GM12878 (cell line): ENCODE measurements around the gene BICRAL. TPM values are rescaled to one million over a fixed set of nuclear protein-coding genes. Genes with fewer than 3 reads are reported as not detected.
"Not testable (repeated sequence)": the region's sequence is repeated elsewhere in the genome, so short reads cannot be mapped to it uniquely, and the experiment has no call there.

Experiments used
- ATAC-seq: fragments of 200-7000 bp; cut with Tn5 transposase; 3 replicates; pipeline ENCODE4 v1.9.1; 2020; ENCODE audit warnings: mild to moderate bottlenecking, moderate library complexity
- BruUV-seq: library from RNA; stranded (reverse); fragments of 400-500 nt; replicated peaks from 2 replicates; lab custom pipeline; 2021; lab: Mats Ljungman, UMichigan
- CTCF ChIA-PET: fragments of 300-600 bp; sonication (Branson Sonifier 250); formaldehyde crosslinking; extraction: SDS; loops from one replicate; lab custom pipeline; 2021; ENCODE audit warnings: inconsistent platforms; lab: Yijun Ruan, JAX
- POLR2A ChIA-PET: fragments of 350-600 bp; formaldehyde crosslinking; extraction: SDS; loops from one replicate; lab custom pipeline; 2021; ENCODE audit warnings: inconsistent platforms; lab: Charles Lee
- RAD21 ChIA-PET: fragments of 300-600 bp; sonication (Branson Sonifier 250); formaldehyde crosslinking; loops from one replicate; lab custom pipeline; 2023; ENCODE audit warnings: antibody characterized with exemption; ENCODE audit not compliant: unreplicated experiment; lab: Charles Lee
- SMC1A ChIA-PET: fragments of 300-600 bp; sonication (Branson Sonifier 250); formaldehyde crosslinking; loops from one replicate; lab custom pipeline; 2023; ENCODE audit not compliant: unreplicated experiment, uncharacterized antibody; lab: Charles Lee
- DNase-seq: peaks from one replicate; pipeline ENCODE4 v3.0.0-alpha.2; 2011; ENCODE audit warnings: low read depth, low spot score
- FAIRE-seq: peaks from 3 replicates; lab custom pipeline; 2011; peaks lifted over from hg19 to GRCh38; lab: Jason Lieb, UNC
- H2AFZ ChIP-seq: 2 replicates; pipeline ENCODE4 v1.6.0; 2011; ENCODE audit warnings: low read depth, low read length, control low read depth; ENCODE audit not compliant: control insufficient read depth
- H3K27ac ChIP-seq: 2 replicates; pipeline ENCODE4 v1.5.1; 2011; ENCODE audit warnings: control low read depth; ENCODE audit not compliant: control insufficient read depth, insufficient read depth
- H3K27me3 ChIP-seq, 2 experiments: replicated peaks in 1 of 2; 2 replicates each; pipeline versions ENCODE4 v1.6.0 to v1.6.1; 2011; ENCODE audit warnings: low read length in 1 of 2; ENCODE audit not compliant: control insufficient read depth in 2 of 2, insufficient read depth in 2 of 2
- H3K36me3 ChIP-seq, 2 experiments: 2 replicates each; pipeline ENCODE4 v1.5.1; 2011; ENCODE audit warnings: low read length in 1 of 2; ENCODE audit not compliant: control insufficient read depth in 2 of 2, insufficient read depth in 2 of 2
- H3K4me1 ChIP-seq: 2 replicates; pipeline ENCODE4 v1.6.1; 2011; ENCODE audit warnings: mild to moderate bottlenecking, low read length, moderate library complexity, mixed read lengths; ENCODE audit not compliant: control insufficient read depth, insufficient read depth
- H3K4me2 ChIP-seq: 2 replicates; pipeline ENCODE4 v1.6.0; 2011; ENCODE audit warnings: control low read depth; ENCODE audit not compliant: control insufficient read depth, insufficient read depth
- H3K4me3 ChIP-seq: fragments of 200-600 bp; sonication (generic); 2 replicates; pipeline ENCODE4 v1.5.1; 2016
- H3K79me2 ChIP-seq: 2 replicates; pipeline ENCODE4 v1.6.0; 2011; ENCODE audit warnings: low read length; ENCODE audit not compliant: control insufficient read depth, insufficient read depth
- H3K9ac ChIP-seq: 2 replicates; pipeline ENCODE4 v1.8.0; 2011; ENCODE audit warnings: low read length, control low read depth, mixed read lengths; ENCODE audit not compliant: control insufficient read depth, insufficient read depth
- H3K9me3 ChIP-seq: replicated peaks from 3 replicates; pipeline ENCODE4 v1.5.1; 2011; ENCODE audit warnings: mild to moderate bottlenecking, low read length; ENCODE audit not compliant: control insufficient read depth, insufficient read depth
- H4K20me1 ChIP-seq: 2 replicates; pipeline ENCODE4 v1.6.0; 2011; ENCODE audit not compliant: control insufficient read depth, insufficient read depth
- RAD51 ChIP-seq: fragments of 450-650 bp; IDR thresholded peaks from 2 replicates; pipeline ENCODE4 v1.6.1; 2016; ENCODE audit warnings: moderate library complexity, mild to moderate bottlenecking, inconsistent platforms
- WRNIP1 ChIP-seq: IDR thresholded peaks from 2 replicates; pipeline ENCODE4 v1.6.1; 2011; ENCODE audit warnings: low read depth, low read length, improper control_type of control experiment, borderline replicate concordance
- WGBS: methylation state at CpG from one replicate; pipeline ENCODE4 v1.1.6; 2016; ENCODE audit warnings: low lambda C conversion rate; ENCODE audit not compliant: insufficient replicate concordance, insufficient coverage; ENCODE audit errors: missing lambda C conversion rate; 5-methylcytosine and 5-hydroxymethylcytosine counted together
- in situ Hi-C: fragments of 300-500 bp; cut with MboI; formaldehyde crosslinking; loops from 9 replicates; pipeline ENCODE4 v1.14.3; 2018; ENCODE audit warnings: mixed read lengths
- intact Hi-C: fragments of 100-400 bp; cut with micrococcal nuclease; formaldehyde crosslinking; loops from one replicate; pipeline ENCODE4 v1.14.2; 2022; ENCODE audit not compliant: unreplicated experiment
- polyA plus RNA-seq, 11 experiments: library from polyadenylated mRNA; depleted of rRNA in 4 of 11; unstranded in 6 of 11; stranded (reverse) in 5 of 11; fragments of >200 nt; fragmentation: Nextera tagmentation in 4 of 11; fragmentation: Illumina TruSeq in 1 of 11; extraction: Ambion mirVana in 4 of 11; extraction: Trizol in 1 of 11; gene quantifications; 1 replicate in 1 of 11; 2 replicates in 10 of 11; pipeline versions ENCODE4 v1.2.1 to v1.2.3, GENCODE V29; 2011 to 2016; ENCODE audit warnings: inconsistent platforms in 2 of 11, missing spikeins in 2 of 11, low read depth in 1 of 11
- total RNA-seq, 4 experiments: library from RNA; depleted of rRNA in 3 of 4; stranded (reverse); fragments of >200 nt in 3 of 4; fragmentation: Illumina TruSeq in 1 of 4; extraction: Trizol in 1 of 4; gene quantifications; 2 replicates each; pipeline versions ENCODE4 v1.2.1 to v1.2.3, GENCODE V29; 2013 to 2021
- TF ChIP-seq, protein P1 (sequence below): fragments of 450-650 bp; formaldehyde crosslinking; IDR thresholded peaks from 2 replicates; pipeline ENCODE4 v1.5.0; 2022; ENCODE audit warnings: mild to moderate bottlenecking, missing genetic modification characterization

Gene BICRAL
- total and polyA plus RNA-seq, 10 of the 15 experiments (the other 5 are each of a cell fraction or from before 2014, with no cell fraction given), result 1.9 to 16.6 (median 8.5) TPM

DNA sequence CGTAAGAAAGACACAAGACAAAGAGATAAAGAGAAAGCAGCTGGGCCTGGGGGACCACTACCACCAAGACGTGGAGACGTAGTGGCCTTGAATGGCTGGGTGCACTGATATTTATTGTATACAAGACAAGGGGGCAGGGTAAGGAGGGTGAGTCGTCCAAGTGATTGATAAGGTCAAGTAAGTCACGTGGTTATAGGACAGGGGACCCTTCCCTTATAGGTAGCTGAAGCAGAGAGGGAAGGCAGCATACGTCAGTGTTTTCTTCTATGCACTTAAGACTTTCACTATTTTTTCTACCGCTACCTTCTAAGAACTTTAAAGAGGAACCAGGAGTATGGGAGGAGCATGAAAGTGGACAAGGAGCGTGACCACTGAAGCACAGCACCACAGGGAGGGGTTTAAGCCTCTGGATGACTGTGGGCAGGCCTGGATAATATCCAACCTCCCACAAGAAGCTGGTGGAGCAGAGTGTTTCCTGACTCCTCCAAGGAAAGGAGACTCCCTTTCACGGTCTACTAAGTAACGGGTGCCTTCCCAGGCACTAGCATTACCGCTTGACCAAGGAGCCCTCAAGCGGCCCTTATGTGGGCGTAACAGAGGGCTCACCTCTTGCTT is 47.9 kb upstream of the BICRAL start:
- RAD21 ChIA-PET, H3K9ac ChIP-seq, H3K4me2 ChIP-seq, H3K27ac ChIP-seq, H3K79me2 ChIP-seq, H3K27me3 ChIP-seq, DNase-seq, SMC1A ChIA-PET, H2AFZ ChIP-seq, H3K9me3 ChIP-seq, intact Hi-C loops, H3K36me3 ChIP-seq, H3K4me1 ChIP-seq, H3K4me3 ChIP-seq, FAIRE-seq, H4K20me1 ChIP-seq, BruUV-seq, in situ Hi-C loops, ATAC-seq: not testable (repeated sequence)
- ChIA-PET CTCF (interaction anchor here (1.1 kb wide), 1 partner anchor 10 kb away, joined by 3 read pairs; no protein-coding TSS in a partner anchor), POLR2A (interaction anchor here (0.6 kb wide), 2 partner anchors 53 to 80 kb away, joined by 3 to 5 read pairs; no protein-coding TSS in a partner anchor)
- 59% methylated on average over 13 of the region's 13 CpGs for WGBS

DNA sequence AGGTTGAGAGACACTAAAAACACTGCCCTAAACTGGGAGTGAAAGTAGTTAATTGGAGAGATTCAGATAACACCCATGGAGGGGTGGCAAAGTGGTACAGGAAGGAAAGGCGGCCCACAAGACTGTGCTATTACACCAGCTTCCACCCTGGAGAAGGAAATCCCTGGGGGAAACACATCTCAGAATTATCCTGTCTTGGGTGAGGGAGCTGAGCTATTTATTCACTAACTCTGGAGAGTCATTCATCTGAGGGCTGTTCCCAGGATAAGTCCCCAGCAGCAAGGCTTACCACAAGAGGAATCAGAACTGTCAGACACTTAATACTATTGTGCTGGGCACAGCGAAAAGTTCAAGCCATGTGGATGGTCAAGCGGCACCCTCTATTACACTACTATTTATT is 45.9 kb upstream of the BICRAL start:
- Histone ChIP-seq H3K27me3 (no peaks in the 10 kb centered on the region), H3K4me3 (no peak overlapping the region), H3K4me2 (no peak overlapping the region), H3K27ac (no peak overlapping the region), H3K9ac (no peak overlapping the region), H3K79me2 (no peaks in the 10 kb centered on the region), H3K4me1 (no peaks in the 10 kb centered on the region), H4K20me1 (no peaks in the 10 kb centered on the region), H3K9me3 (no peaks in the 10 kb centered on the region), H2AFZ (no peak overlapping the region), H3K36me3 (no peaks in the 10 kb centered on the region)
- ChIA-PET SMC1A (no interaction called here), CTCF (interaction anchor here (1.0 kb wide), 1 partner anchor 10 kb away, joined by 3 read pairs; no protein-coding TSS in a partner anchor), POLR2A (interaction anchor here (1.0 kb wide), 1 partner anchor 9 kb away, joined by 3 read pairs; no protein-coding TSS in a partner anchor), RAD21 (no interaction called here)
- no TSS peak for BruUV-seq
- intact Hi-C loops, result no loop called here
- in situ Hi-C loops, result no loop called here
- FAIRE-seq, result no peak
- no peak for DNase-seq
- no peak for ATAC-seq
- WGBS, result 37% methylated on average over 3 of the region's 3 CpGs
- TF ChIP-seq RAD51, result no peak
- TF ChIP-seq WRNIP1, result no peak
- TF ChIP-seq, protein P1, sequence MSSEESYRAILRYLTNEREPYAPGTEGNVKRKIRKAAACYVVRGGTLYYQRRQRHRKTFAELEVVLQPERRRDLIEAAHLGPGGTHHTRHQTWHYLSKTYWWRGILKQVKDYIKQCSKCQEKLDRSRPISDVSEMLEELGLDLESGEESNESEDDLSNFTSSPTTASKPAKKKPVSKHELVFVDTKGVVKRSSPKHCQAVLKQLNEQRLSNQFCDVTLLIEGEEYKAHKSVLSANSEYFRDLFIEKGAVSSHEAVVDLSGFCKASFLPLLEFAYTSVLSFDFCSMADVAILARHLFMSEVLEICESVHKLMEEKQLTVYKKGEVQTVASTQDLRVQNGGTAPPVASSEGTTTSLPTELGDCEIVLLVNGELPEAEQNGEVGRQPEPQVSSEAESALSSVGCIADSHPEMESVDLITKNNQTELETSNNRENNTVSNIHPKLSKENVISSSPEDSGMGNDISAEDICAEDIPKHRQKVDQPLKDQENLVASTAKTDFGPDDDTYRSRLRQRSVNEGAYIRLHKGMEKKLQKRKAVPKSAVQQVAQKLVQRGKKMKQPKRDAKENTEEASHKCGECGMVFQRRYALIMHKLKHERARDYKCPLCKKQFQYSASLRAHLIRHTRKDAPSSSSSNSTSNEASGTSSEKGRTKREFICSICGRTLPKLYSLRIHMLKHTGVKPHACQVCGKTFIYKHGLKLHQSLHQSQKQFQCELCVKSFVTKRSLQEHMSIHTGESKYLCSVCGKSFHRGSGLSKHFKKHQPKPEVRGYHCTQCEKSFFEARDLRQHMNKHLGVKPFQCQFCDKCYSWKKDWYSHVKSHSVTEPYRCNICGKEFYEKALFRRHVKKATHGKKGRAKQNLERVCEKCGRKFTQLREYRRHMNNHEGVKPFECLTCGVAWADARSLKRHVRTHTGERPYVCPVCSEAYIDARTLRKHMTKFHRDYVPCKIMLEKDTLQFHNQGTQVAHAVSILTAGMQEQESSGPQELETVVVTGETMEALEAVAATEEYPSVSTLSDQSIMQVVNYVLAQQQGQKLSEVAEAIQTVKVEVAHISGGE (CRISPR knock-in tag), result no peak
